ENCODE measurements around the gene MXD4. TPM values are rescaled to one million over a fixed set of nuclear protein-coding genes. Genes with fewer than 3 reads are reported as not detected.
A peak's percentile ranks its signal among the peaks of the same experiment; 100 is the strongest.
"Not testable (repeated sequence)": the region's sequence is repeated elsewhere in the genome, so short reads cannot be mapped to it uniquely, and the experiment has no call there.

Gene MXD4
- total RNA-seq, 1 donor, result 36.1 TPM

GRCh38 chr4:2246384-2247127 is 15.4 kb downstream of the MXD4 start:
- peaks cover 20% of the 10 kb centered on the region for H3K4me1 ChIP-seq (ENCODE audit: insufficient read depth, low read length)
- no peaks in the 10 kb centered on the region for H3K9me3 ChIP-seq (ENCODE audit: low read depth, low read length)
- no peak overlapping the region for H3K4me3 ChIP-seq (ENCODE audit: low read length)
- no peaks in the 10 kb centered on the region for H3K27me3 ChIP-seq (ENCODE audit: insufficient read depth, low read length)

GRCh38 chr4:2245787-2246275 is 16.1 kb downstream of the MXD4 start:
- no peaks in the 10 kb centered on the region for H3K9me3 ChIP-seq (ENCODE audit: low read depth, low read length)
- peaks cover 27% of the 10 kb centered on the region for H3K4me1 ChIP-seq (ENCODE audit: insufficient read depth, low read length)
- no peaks in the 10 kb centered on the region for H3K27me3 ChIP-seq (ENCODE audit: insufficient read depth, low read length)
- no peak overlapping the region for H3K4me3 ChIP-seq (ENCODE audit: low read length)

GRCh38 chr4:2245057-2245786 is 16.7 kb downstream of the MXD4 start:
- H3K4me1 ChIP-seq (ENCODE audit: insufficient read depth, low read length), result peaks cover 34% of the 10 kb centered on the region
- H3K4me3 ChIP-seq (ENCODE audit: low read length), result no peak overlapping the region
- no peaks in the 10 kb centered on the region for H3K27me3 ChIP-seq (ENCODE audit: insufficient read depth, low read length)
- H3K9me3 ChIP-seq (ENCODE audit: low read depth, low read length), result no peaks in the 10 kb centered on the region

- H3K4me3 ChIP-seq (ENCODE audit: low read length), result no peak overlapping the region
- peaks cover 44% of the 10 kb centered on the region for H3K4me1 ChIP-seq (ENCODE audit: insufficient read depth, low read length)
- no peaks in the 10 kb centered on the region for H3K9me3 ChIP-seq (ENCODE audit: low read depth, low read length)
- H3K27me3 ChIP-seq (ENCODE audit: insufficient read depth, low read length), result no peaks in the 10 kb centered on the region
These were observed 18.1 kb downstream of the MXD4 start for GRCh38 chr4:2243681-2244380.

GRCh38 chr4:2241410-2242353 is 20.2 kb downstream of the MXD4 start, which contains the start of the genes HAUS3 and POLN:
Gene HAUS3, minus strand, starts transcription at chr4:2242121. Its CDS starts 1,175 bp downstream, at chr4:2240946.
Gene POLN, minus strand, starts transcription at chr4:2242121. Its CDS starts 12,890 bp downstream, at chr4:2229231.
- Histone ChIP-seq H3K4me3 (ENCODE audit: low read length) (peak within 1 kb of the TSS; percentile 94), H3K4me1 (ENCODE audit: insufficient read depth, low read length) (peaks cover 52% of the 10 kb centered on the region), H3K27me3 (ENCODE audit: insufficient read depth, low read length) (no peaks in the 10 kb centered on the region)

GRCh38 chr4:2241003-2241402 is 20.9 kb downstream of the MXD4 start:
- peak overlapping the region; percentile 94 for H3K4me3 ChIP-seq (ENCODE audit: low read length)
- H3K9me3 ChIP-seq (ENCODE audit: low read depth, low read length), result no peaks in the 10 kb centered on the region
- H3K4me1 ChIP-seq (ENCODE audit: insufficient read depth, low read length), result peaks cover 52% of the 10 kb centered on the region
- no peaks in the 10 kb centered on the region for H3K27me3 ChIP-seq (ENCODE audit: insufficient read depth, low read length)

More at GRCh38 chr4:2241410-2242353, 20.2 kb downstream of the MXD4 start, which contains the start of the genes HAUS3 and POLN:
- H3K9me3 ChIP-seq (ENCODE audit: low read depth, low read length), result no peaks in the 10 kb centered on the region

DNA sequence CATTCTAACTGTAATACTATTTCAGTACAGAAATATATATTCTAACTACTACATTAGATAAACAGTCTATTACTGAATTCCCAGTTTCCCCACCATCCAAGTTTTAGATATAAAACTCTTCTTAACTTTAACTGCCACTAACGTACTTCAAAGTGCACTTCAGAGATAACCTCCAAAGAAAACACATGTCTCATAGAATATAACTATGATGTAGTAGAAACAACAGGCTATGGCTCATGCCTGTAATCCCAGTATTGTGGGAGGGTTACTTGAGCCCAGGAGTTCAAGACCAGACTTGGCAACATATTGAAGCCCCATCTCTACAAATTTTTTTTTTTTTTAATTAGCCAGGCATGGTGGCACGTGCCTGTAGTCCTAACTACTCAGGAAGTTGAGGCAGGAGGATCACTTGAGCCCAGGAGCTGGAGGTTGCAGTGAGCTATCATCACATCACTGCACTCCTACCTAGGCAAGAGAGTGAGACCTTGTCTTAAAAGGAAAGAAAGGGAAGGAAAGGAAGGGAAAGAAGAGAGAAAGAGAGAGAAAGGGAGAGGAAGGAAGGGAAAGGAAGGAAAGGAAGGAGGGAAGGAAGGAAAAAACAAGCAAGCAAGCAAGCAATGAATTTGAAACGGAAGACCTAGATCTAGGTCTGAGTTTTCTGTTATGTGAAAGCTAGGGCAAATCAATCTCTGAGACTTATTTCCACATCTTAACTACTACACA is 24.8 kb downstream of the MXD4 start:
- Histone ChIP-seq H3K4me3 (ENCODE audit: low read length) (no peak overlapping the region), H3K9me3 (ENCODE audit: low read depth, low read length) (no peaks in the 10 kb centered on the region), H3K27me3 (ENCODE audit: insufficient read depth, low read length) (no peaks in the 10 kb centered on the region), H3K4me1 (ENCODE audit: insufficient read depth, low read length) (peaks cover 32% of the 10 kb centered on the region)

DNA sequence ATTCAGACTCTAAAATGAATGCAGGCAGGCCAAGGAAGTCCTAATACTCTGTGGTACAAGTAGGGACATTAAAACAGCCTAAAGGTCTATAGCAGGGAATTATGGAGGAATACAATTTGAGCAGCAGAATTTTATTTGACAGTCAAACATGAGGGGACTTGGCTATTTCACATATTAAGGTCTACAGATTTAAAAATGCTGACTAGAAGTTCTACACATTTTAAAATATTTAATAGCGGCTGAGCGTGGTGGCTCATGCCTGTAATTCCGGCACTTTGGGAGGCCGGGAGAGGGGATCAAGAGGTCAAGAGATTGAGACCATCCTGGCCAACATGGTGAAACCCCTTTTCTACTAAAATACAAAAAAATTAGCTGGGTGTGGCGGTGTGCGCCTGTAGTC is 30.8 kb downstream of the MXD4 start:
- H3K4me1 ChIP-seq (ENCODE audit: insufficient read depth, low read length), result no peaks in the 10 kb centered on the region
- no peaks in the 10 kb centered on the region for H3K27me3 ChIP-seq (ENCODE audit: insufficient read depth, low read length)
- H3K4me3 ChIP-seq (ENCODE audit: low read length), result no peak overlapping the region
- H3K9me3 ChIP-seq (ENCODE audit: low read depth, low read length), result no peaks in the 10 kb centered on the region

DNA sequence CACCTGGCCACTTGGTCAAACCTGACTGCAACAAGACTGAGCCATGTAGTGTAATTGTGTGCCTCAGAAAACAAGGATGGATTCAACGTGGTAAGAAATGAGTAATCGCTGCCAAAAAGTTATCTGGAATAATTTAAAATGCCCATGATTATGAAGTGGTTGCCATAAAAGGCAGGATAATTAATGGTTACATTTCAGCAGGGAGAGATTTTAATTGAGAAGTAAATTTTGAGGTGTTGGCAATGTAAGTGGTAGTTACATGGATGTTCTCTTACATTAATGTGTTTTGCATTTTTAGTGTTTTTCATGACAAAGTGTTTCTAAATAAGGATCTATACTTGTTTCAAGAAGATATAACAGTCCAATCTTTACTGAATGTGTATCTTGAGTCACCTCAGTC is 35.6 kb downstream of the MXD4 start:
- Histone ChIP-seq H3K9me3 (ENCODE audit: low read depth, low read length) (no peaks in the 10 kb centered on the region), H3K27me3 (ENCODE audit: insufficient read depth, low read length) (no peaks in the 10 kb centered on the region), H3K4me1 (ENCODE audit: insufficient read depth, low read length) (no peaks in the 10 kb centered on the region), H3K4me3 (ENCODE audit: low read length) (no peak overlapping the region)

- Histone ChIP-seq H3K27me3 (ENCODE audit: insufficient read depth, low read length) (no peaks in the 10 kb centered on the region), H3K4me1 (ENCODE audit: insufficient read depth, low read length) (peaks cover 4% of the 10 kb centered on the region), H3K9me3 (ENCODE audit: low read depth, low read length) (no peaks in the 10 kb centered on the region), H3K4me3 (ENCODE audit: low read length) (no peak overlapping the region)
These were observed 39.1 kb downstream of the MXD4 start for GRCh38 chr4:2222838-2223237.

GRCh38 chr4:2221378-2221777 is 40.5 kb downstream of the MXD4 start:
- not testable (repeated sequence) for H3K4me3 ChIP-seq (ENCODE audit: low read length); H3K9me3 ChIP-seq (ENCODE audit: low read depth, low read length); H3K27me3 ChIP-seq (ENCODE audit: insufficient read depth, low read length); H3K4me1 ChIP-seq (ENCODE audit: insufficient read depth, low read length)

DNA sequence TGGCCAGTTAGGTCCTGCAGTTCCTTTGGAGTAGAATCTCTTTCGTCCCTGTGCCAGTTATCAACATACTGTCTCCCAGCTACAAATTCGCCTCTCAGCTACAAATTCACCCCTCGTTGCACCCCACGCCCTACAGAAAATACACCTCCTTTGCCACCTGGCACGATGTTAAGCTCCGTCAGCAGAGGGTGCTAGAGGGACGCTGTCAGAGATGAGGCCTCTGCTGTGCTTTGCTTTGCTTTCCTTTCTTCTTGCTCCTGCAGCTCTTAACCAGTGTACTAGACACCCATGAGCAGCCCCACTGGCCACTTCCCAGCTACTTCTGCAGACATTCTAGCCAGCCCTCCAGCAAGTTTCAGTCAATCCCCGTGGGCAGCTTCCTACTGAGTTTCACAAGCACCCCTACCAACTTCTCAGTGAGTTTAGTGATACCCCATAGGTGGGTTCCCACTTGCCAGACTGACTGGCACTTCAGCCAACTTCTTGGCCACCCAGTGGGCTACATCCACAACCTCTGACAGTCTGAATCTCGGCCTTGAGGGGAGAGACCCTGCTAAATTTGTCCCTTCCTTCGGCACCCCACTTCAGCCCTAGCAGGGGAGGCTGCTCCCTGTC is 41.8 kb downstream of the MXD4 start:
- Histone ChIP-seq H3K4me1 (ENCODE audit: insufficient read depth, low read length) (peaks cover 4% of the 10 kb centered on the region), H3K9me3 (ENCODE audit: low read depth, low read length) (no peaks in the 10 kb centered on the region), H3K4me3 (ENCODE audit: low read length) (no peak overlapping the region), H3K27me3 (ENCODE audit: insufficient read depth, low read length) (no peaks in the 10 kb centered on the region)

DNA sequence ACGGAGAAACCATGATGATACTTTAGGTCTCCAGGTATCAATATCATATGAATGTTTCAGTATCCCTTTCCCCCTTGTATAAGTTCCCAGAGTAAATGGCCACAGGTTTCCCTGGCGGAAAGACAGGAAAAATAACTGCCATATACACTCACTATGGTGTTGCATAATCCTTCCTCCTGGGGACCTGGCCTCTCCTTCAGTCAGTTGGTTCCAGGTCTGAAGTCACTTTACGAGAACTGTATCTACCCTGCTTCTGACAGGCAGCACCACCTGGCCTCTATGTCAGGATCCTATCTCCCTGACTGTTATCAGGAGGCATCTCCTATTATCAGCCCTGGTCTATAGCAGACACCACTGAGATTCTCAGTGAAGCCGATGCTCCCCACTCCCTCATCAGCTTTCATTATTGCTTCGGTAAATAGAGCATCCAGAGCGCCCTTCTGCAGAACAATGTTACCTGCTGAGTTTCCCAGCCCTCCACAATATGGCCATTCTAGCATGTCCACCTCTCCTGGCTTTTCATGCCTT is 42.6 kb downstream of the MXD4 start:
- Histone ChIP-seq H3K4me3 (ENCODE audit: low read length) (no peak overlapping the region), H3K4me1 (ENCODE audit: insufficient read depth, low read length) (peaks cover 4% of the 10 kb centered on the region), H3K27me3 (ENCODE audit: insufficient read depth, low read length) (no peaks in the 10 kb centered on the region), H3K9me3 (ENCODE audit: low read depth, low read length) (no peaks in the 10 kb centered on the region)
